Prostate gland (tissue), 2 donors: ENCODE results near the gene BRINP2.

Source experiments
- POLR2AphosphoS5 ChIP-seq: sonication (generic); formaldehyde crosslinking; IDR thresholded peaks from one replicate; pipeline ENCODE4 v1.6.1; 2017; ENCODE audit warnings: antibody characterized with exemption
- TF ChIP-seq, protein P1 (sequence below), 4 experiments: fragments of 200-600 bp in 2 of 4; fragments of 450-650 bp in 2 of 4; sonication (generic) in 2 of 4; IDR thresholded peaks; 1 replicate in 3 of 4; 2 replicates in 1 of 4; pipeline ENCODE4 v1.5.1; 2016 to 2019; ENCODE audit warnings: antibody characterized with exemption in 4 of 4, mild to moderate bottlenecking in 2 of 4, moderate library complexity in 2 of 4

- no peak for TF ChIP-seq POLR2AphosphoS5
- TF ChIP-seq, protein P1, sequence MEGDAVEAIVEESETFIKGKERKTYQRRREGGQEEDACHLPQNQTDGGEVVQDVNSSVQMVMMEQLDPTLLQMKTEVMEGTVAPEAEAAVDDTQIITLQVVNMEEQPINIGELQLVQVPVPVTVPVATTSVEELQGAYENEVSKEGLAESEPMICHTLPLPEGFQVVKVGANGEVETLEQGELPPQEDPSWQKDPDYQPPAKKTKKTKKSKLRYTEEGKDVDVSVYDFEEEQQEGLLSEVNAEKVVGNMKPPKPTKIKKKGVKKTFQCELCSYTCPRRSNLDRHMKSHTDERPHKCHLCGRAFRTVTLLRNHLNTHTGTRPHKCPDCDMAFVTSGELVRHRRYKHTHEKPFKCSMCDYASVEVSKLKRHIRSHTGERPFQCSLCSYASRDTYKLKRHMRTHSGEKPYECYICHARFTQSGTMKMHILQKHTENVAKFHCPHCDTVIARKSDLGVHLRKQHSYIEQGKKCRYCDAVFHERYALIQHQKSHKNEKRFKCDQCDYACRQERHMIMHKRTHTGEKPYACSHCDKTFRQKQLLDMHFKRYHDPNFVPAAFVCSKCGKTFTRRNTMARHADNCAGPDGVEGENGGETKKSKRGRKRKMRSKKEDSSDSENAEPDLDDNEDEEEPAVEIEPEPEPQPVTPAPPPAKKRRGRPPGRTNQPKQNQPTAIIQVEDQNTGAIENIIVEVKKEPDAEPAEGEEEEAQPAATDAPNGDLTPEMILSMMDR (IDR thresholded peaks at IDR 0.05): no peak
Measured at GRCh38 chr1:177248258-177248657, 77.5 kb downstream of the BRINP2 start.
